Stimulated activated naive CD4-positive, alpha-beta T cell treated with Interleukin-2 at 50 U/mL for 16 hours (primary cell): ENCODE results near the gene SIPA1.
"Not testable (repeated sequence)": the region's sequence is repeated elsewhere in the genome, so short reads cannot be mapped to it uniquely, and the experiment has no call there.

ENCODE experiments used
- DNase-seq: peaks from one replicate; lab custom pipeline; 2025; lab: John Stamatoyannopoulos, UW

SIPA1 gene

GRCh38 chr11:65623177-65623576 is 14.7 kb upstream of the SIPA1 start:
- DNase-seq: no peak

- DNase-seq: no peak
Observed at GRCh38 chr11:65623852-65624616, 13.9 kb upstream of the SIPA1 start.

- DNase-seq: no peak
Observed at GRCh38 chr11:65624931-65625627, 12.8 kb upstream of the SIPA1 start.

- DNase-seq: peak; percentile 16
Observed at GRCh38 chr11:65625628-65626342, 12.1 kb upstream of the SIPA1 start.

GRCh38 chr11:65627202-65627601 is 10.7 kb upstream of the SIPA1 start:
- no peak for DNase-seq

- no peak for DNase-seq
Observed at GRCh38 chr11:65629579-65629978, 8.3 kb upstream of the SIPA1 start.

- no peak for DNase-seq
Observed at GRCh38 chr11:65630215-65630614, 7.7 kb upstream of the SIPA1 start.

- no peak for DNase-seq
Observed at GRCh38 chr11:65633390-65634108, 4.4 kb upstream of the SIPA1 start.

- DNase-seq: no peak
Observed at GRCh38 chr11:65634109-65634436, 3.8 kb upstream of the SIPA1 start.

- no peak for DNase-seq
Observed at GRCh38 chr11:65634440-65634839, 3.5 kb upstream of the SIPA1 start.

- no peak for DNase-seq
Observed at GRCh38 chr11:65634905-65635731, 2.8 kb upstream of the SIPA1 start.

GRCh38 chr11:65636108-65637031 is 1.5 kb upstream of the SIPA1 start:
- DNase-seq: no peak

GRCh38 chr11:65637032-65637557 is 806 bp upstream of the SIPA1 start:
- DNase-seq: no peak

- DNase-seq: not testable (repeated sequence)
Observed at GRCh38 chr11:65639228-65639597, 1.3 kb downstream of the SIPA1 start.

GRCh38 chr11:65639623-65640482 is 2.0 kb downstream of the SIPA1 start:
- DNase-seq: peak; percentile 37

GRCh38 chr11:65640483-65641296 is 2.8 kb downstream of the SIPA1 start:
- DNase-seq: peak; percentile 11

- no peak for DNase-seq
Observed at GRCh38 chr11:65641297-65642013, 3.6 kb downstream of the SIPA1 start.
